ENCODE results near the gene MCMBP.

- TF ChIP-seq CTCF (IDR thresholded peaks at IDR 0.05): no peak
- no peak for TF ChIP-seq POLR2AphosphoS5 (IDR thresholded peaks at IDR 0.05)
- no peak for TF ChIP-seq POLR2A (IDR thresholded peaks at IDR 0.05)
These were observed 38.0 kb upstream of the MCMBP start for GRCh38 chr10:119910689-119911088.
